ENCODE data around the gene CHORDC1.

DNA sequence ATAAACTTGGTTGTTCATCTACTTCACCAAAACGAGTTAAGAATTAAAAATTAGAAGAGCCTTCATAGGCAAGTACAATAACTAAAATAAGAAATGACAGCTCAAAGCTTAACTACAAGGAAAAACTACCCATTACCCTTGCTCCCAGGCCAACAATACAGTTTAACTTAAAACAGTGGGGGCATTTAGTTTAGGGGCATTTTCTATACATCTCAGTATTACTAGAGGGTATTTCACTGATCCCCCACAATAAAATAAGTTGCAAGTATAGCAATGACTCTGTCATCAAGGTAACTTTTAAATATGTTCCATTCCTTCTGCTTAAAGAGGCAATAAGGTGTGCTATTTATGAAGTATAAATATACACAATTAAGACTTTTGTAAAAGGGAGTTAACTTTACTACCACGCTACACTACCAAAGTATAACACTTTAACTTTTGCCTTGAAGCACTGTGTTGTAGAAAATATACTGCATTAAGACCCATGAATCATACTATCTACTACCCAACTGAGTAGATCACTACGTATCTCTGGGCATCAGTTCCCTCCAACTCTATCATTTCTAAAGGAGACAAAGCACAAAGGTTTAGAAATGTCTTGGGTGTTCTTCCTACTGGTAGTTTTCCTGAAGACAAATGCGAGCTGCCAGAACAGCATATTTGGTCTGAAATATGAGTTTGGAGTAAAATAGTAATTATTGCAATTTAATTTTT lies 29.8 kb downstream of the CHORDC1 start:
- TF ChIP-seq, protein P1, sequence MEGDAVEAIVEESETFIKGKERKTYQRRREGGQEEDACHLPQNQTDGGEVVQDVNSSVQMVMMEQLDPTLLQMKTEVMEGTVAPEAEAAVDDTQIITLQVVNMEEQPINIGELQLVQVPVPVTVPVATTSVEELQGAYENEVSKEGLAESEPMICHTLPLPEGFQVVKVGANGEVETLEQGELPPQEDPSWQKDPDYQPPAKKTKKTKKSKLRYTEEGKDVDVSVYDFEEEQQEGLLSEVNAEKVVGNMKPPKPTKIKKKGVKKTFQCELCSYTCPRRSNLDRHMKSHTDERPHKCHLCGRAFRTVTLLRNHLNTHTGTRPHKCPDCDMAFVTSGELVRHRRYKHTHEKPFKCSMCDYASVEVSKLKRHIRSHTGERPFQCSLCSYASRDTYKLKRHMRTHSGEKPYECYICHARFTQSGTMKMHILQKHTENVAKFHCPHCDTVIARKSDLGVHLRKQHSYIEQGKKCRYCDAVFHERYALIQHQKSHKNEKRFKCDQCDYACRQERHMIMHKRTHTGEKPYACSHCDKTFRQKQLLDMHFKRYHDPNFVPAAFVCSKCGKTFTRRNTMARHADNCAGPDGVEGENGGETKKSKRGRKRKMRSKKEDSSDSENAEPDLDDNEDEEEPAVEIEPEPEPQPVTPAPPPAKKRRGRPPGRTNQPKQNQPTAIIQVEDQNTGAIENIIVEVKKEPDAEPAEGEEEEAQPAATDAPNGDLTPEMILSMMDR (conservative IDR thresholded peaks at IDR 0.05; ENCODE audit: low read length), result no peak
- TF ChIP-seq EZH2phosphoT487 (IDR thresholded peaks at IDR 0.05; ENCODE audit: borderline replicate concordance, low read depth, low read length), result no peak

All from OCI-LY7 (cell line).